HG02938 (cell line): ENCODE measurements around the gene METTL2A.
"Not testable (repeated sequence)": the region's sequence is repeated elsewhere in the genome, so short reads cannot be mapped to it uniquely, and the experiment has no call there.

Experiments
- ATAC-seq: cut with Tn5 transposase; IDR thresholded peaks from one replicate; pipeline ENCODE4 v1.9.1; 2021; ENCODE audit warnings: mild to moderate bottlenecking, moderate library complexity; ENCODE audit not compliant: unreplicated experiment

Gene METTL2A

GRCh38 chr17:62470666-62471379, 47.1 kb downstream of the METTL2A start:
- ATAC-seq, result not testable (repeated sequence)

GRCh38 chr17:62471380-62471880, 47.7 kb downstream of the METTL2A start:
- not testable (repeated sequence) for ATAC-seq

GRCh38 chr17:62473030-62473982, 49.6 kb downstream of the METTL2A start:
- ATAC-seq, result not testable (repeated sequence)

GRCh38 chr17:62477111-62477510, 53.4 kb downstream of the METTL2A start:
- ATAC-seq, result not testable (repeated sequence)

GRCh38 chr17:62477718-62478408, 54.2 kb downstream of the METTL2A start:
- peak; percentile 23 for ATAC-seq

- ATAC-seq, result peak; percentile 52
Observed at GRCh38 chr17:62478424-62478879, 54.8 kb downstream of the METTL2A start, which contains the start of gene TLK2. Gene TLK2 (plus strand): TSS chr17:62478825. CDS start chr17:62481126, 2,301 bp downstream.

GRCh38 chr17:62478880-62479638, 55.4 kb downstream of the METTL2A start:
- ATAC-seq, result peak; percentile 33

GRCh38 chr17:62479639-62480258, 56.1 kb downstream of the METTL2A start:
- ATAC-seq, result not testable (repeated sequence)

GRCh38 chr17:62482553-62482952, 58.9 kb downstream of the METTL2A start:
- not testable (repeated sequence) for ATAC-seq

GRCh38 chr17:62490990-62491389, 67.3 kb downstream of the METTL2A start:
- ATAC-seq, result not testable (repeated sequence)

GRCh38 chr17:62493049-62493655, 69.5 kb downstream of the METTL2A start:
- ATAC-seq, result not testable (repeated sequence)

- ATAC-seq, result not testable (repeated sequence)
Observed at GRCh38 chr17:62494073-62494472, 70.4 kb downstream of the METTL2A start.

GRCh38 chr17:62496344-62496743, 72.6 kb downstream of the METTL2A start:
- ATAC-seq, result not testable (repeated sequence)

GRCh38 chr17:62498796-62499195, 75.1 kb downstream of the METTL2A start:
- not testable (repeated sequence) for ATAC-seq
